CD4-positive, CD25-positive, alpha-beta regulatory T cell (primary cell): ENCODE data around the gene MTCH2. TPM values are rescaled to one million over a fixed set of nuclear protein-coding genes. Genes with fewer than 3 reads are reported as not detected.

ENCODE experiments used
- ATAC-seq, 2 donors: fragments of 150-1000 bp; cut with Tn5 transposase; one replicate each; pipeline ENCODE4 v1.10.0; 2021; ENCODE audit warnings: low read depth in 2 of 2, moderate number of reproducible peaks in 2 of 2, moderate library complexity in 1 of 2
- DNase-seq, 3 donors: peaks; one replicate each; pipeline versions ENCODE4 v3.0.0 to v3.0.0-alpha.2; 2012 to 2022; ENCODE audit warnings: mixed read lengths in 1 of 3
- H3K27ac ChIP-seq: one replicate; pipeline ENCODE4 v1.7.0; 2013; ENCODE audit warnings: mild to moderate bottlenecking, low read length; ENCODE audit not compliant: insufficient read depth, poor library complexity, severe bottlenecking
- H3K27me3 ChIP-seq: one replicate; pipeline ENCODE4 v1.7.0; 2013; ENCODE audit warnings: low read length; ENCODE audit not compliant: control insufficient read depth, insufficient read depth
- H3K36me3 ChIP-seq: one replicate; pipeline ENCODE4 v1.7.0; 2013; ENCODE audit warnings: mild to moderate bottlenecking, low read length, moderate library complexity; ENCODE audit not compliant: control insufficient read depth, insufficient read depth
- H3K4me1 ChIP-seq: 2 replicates; pipeline ENCODE4 v1.7.0; 2013; ENCODE audit warnings: mild to moderate bottlenecking, low read length; ENCODE audit not compliant: insufficient read depth, control insufficient read depth, poor library complexity, severe bottlenecking
- H3K4me3 ChIP-seq: one replicate; pipeline ENCODE4 v1.7.0; 2013; ENCODE audit warnings: low read depth, mild to moderate bottlenecking, low read length, moderate library complexity
- H3K9me3 ChIP-seq, 2 experiments: 1 replicate in 1 of 2; 2 replicates in 1 of 2; pipeline ENCODE4 v1.7.0; 2013; ENCODE audit warnings: low read length in 2 of 2, mild to moderate bottlenecking in 1 of 2, moderate library complexity in 1 of 2; ENCODE audit not compliant: control insufficient read depth in 2 of 2
- H3K27ac Mint-ChIP-seq, 3 donors: one replicate each; pipeline ENCODE4 v1.8.0; 2020 to 2022; ENCODE audit warnings: mild to moderate bottlenecking in 3 of 3, mixed read lengths in 3 of 3, moderate library complexity in 2 of 3
- H3K27me3 Mint-ChIP-seq: one replicate; pipeline ENCODE4 v1.8.0; 2022; ENCODE audit warnings: mild to moderate bottlenecking, mixed read lengths
- H3K36me3 Mint-ChIP-seq: one replicate; pipeline ENCODE4 v1.8.0; 2020; ENCODE audit warnings: mixed read lengths
- H3K4me1 Mint-ChIP-seq, 4 donors: one replicate each; pipeline ENCODE4 v1.8.0; 2020 to 2022; ENCODE audit warnings: mixed read lengths in 4 of 4, mild to moderate bottlenecking in 1 of 4
- H3K4me3 Mint-ChIP-seq, 4 donors: one replicate each; pipeline ENCODE4 v1.8.0; 2020 to 2022; ENCODE audit warnings: mild to moderate bottlenecking in 4 of 4, mixed read lengths in 4 of 4, moderate library complexity in 3 of 4
- H3K9me3 Mint-ChIP-seq, 7 donors: one replicate each; pipeline ENCODE4 v1.8.0; 2020 to 2022; ENCODE audit warnings: mixed read lengths in 7 of 7, mild to moderate bottlenecking in 3 of 7, moderate library complexity in 2 of 7
- polyA plus RNA-seq, 4 donors: library from polyadenylated mRNA; unstranded; fragments of 300-500 nt; fragmentation: Illumina TruSeq; gene quantifications; one replicate each; pipeline ENCODE4 v1.2.3, GENCODE V29; 2021
- total RNA-seq: library from RNA; stranded (reverse); gene quantifications from one replicate; pipeline ENCODE4 v1.2.3, GENCODE V29; 2022

MTCH2 gene
- total and polyA plus RNA-seq, 5 donors from 2014 or later: 21.5 to 95.9 (median 60.8) TPM

- peaks cover 23% of the 10 kb centered on the region for H3K27me3 Mint-ChIP-seq
- Histone ChIP-seq H3K27ac (no peak overlapping the region), H3K9me3 (no peaks in the 10 kb centered on the region), H3K4me1 (peaks cover 8% of the 10 kb centered on the region), H3K36me3 (peaks cover 4% of the 10 kb centered on the region), H3K27me3 (peaks cover 15% of the 10 kb centered on the region), H3K4me3 (no peak overlapping the region)
- H3K36me3 Mint-ChIP-seq: peaks cover 2% of the 10 kb centered on the region
- no peaks in the 10 kb centered on the region for H3K9me3 Mint-ChIP-seq
- DNase-seq: no peak
- H3K4me1 Mint-ChIP-seq: peaks cover 0 to 7% (median 0%) of the 10 kb centered on the region in 4 donors
- H3K27ac Mint-ChIP-seq: no peak overlapping the region
- no peak overlapping the region for H3K4me3 Mint-ChIP-seq
- no peak for ATAC-seq
Observed at GRCh38 chr11:47589584-47589976, 52.8 kb downstream of the MTCH2 start.

DNA sequence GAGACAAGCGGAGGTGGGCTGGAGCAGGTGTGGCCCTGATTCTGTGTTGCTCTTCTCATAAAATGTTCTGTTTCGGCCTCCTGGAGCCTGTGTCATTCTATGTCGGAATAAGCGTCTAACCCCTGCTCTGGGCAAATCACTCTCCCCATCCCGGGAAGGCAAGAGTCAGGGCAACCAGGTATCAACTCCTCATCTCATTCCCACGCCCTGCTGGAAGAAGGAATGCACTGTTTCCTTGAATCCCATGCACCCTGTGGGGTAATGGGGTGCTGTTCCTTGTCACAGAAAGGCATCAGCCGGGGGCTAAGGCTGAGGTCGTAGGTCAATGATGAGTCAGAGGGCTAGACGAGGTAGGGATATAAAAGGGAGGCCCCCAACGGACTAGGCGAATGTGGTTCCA lies 53.2 kb downstream of the MTCH2 start:
- no peak overlapping the region for H3K4me3 Mint-ChIP-seq
- peaks cover 0 to 4% (median 0%) of the 10 kb centered on the region in 4 donors for H3K4me1 Mint-ChIP-seq
- H3K9me3 Mint-ChIP-seq: no peaks in the 10 kb centered on the region
- Histone ChIP-seq H3K27ac (no peak overlapping the region), H3K36me3 (peaks cover 8% of the 10 kb centered on the region), H3K27me3 (peaks cover 12% of the 10 kb centered on the region), H3K4me3 (no peak overlapping the region), H3K9me3 (no peaks in the 10 kb centered on the region), H3K4me1 (peaks cover 8% of the 10 kb centered on the region)
- H3K36me3 Mint-ChIP-seq: peaks cover 4% of the 10 kb centered on the region
- DNase-seq: no peak
- H3K27me3 Mint-ChIP-seq: peaks cover 21% of the 10 kb centered on the region
- H3K27ac Mint-ChIP-seq: no peak overlapping the region
- no peak for ATAC-seq

GRCh38 chr11:47587723-47588326 lies 54.5 kb downstream of the MTCH2 start:
- Histone ChIP-seq H3K36me3 (peaks cover 21% of the 10 kb centered on the region), H3K27me3 (peaks cover 3% of the 10 kb centered on the region), H3K4me3 (no peak overlapping the region), H3K9me3 (no peaks in the 10 kb centered on the region), H3K27ac (no peak overlapping the region), H3K4me1 (no peaks in the 10 kb centered on the region)
- H3K27me3 Mint-ChIP-seq: peaks cover 10% of the 10 kb centered on the region
- no peak overlapping the region for H3K4me3 Mint-ChIP-seq
- no peak overlapping the region for H3K27ac Mint-ChIP-seq
- DNase-seq (no peak), ATAC-seq (peak in 1 of 2 donors; percentile 20)
- H3K9me3 Mint-ChIP-seq: no peaks in the 10 kb centered on the region
- peaks cover 0 to 4% (median 1%) of the 10 kb centered on the region in 4 donors for H3K4me1 Mint-ChIP-seq
- peaks cover 15% of the 10 kb centered on the region for H3K36me3 Mint-ChIP-seq

DNA sequence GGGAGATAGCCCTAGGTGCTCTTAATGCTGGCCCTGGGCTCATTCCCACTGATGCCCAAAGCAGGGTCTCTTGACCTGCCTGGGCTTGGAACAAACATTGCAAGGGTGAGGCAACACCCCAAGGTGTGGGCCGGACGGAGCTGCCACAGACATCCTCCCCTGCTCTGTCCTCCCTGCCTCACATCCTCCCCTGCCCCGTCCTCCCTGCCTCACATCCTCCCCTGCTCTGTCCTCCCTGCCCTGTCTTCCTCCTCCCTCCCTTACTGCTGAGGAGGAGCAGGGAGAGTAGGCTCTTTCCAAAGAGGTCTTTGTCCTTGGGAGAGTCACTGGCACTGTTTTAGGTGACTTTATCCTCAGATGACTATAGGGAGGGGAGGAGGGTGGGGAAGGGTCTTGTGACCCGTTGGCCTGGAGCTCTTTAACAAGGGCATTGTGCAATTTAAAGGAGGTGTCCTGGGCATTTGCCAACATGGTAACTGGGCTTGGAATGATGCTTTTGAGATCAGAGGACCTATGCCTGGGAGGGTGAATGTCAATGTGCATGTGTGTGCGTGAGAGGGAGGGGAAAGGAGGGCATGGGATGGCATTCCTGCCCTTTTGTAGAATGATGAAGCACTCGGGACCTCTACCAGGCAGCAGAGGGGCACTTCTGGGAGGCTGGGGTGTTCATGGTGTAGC lies 55.2 kb downstream of the MTCH2 start:
- peak overlapping the region in 1 of 3 donors; percentile 5 for H3K27ac Mint-ChIP-seq

GRCh38 chr11:47586098-47586855 lies 56.1 kb downstream of the MTCH2 start, which contains the start of gene FAM180B:
FAM180B (plus strand) TSS chr11:47586678; CDS start chr11:47586769, 91 bp downstream.
- H3K27ac Mint-ChIP-seq: peak within 1 kb of the TSS in 1 of 3 donors; percentile 5
- no peak within 1 kb of the TSS for H3K27ac ChIP-seq
- H3K9me3 ChIP-seq: no peaks in the 10 kb centered on the region
- no peaks in the 10 kb centered on the region for H3K27me3 ChIP-seq
- no peak for ATAC-seq
- H3K4me1 ChIP-seq: no peaks in the 10 kb centered on the region
- peaks cover 0 to 11% (median 6%) of the 10 kb centered on the region in 4 donors for H3K4me1 Mint-ChIP-seq
- peaks cover 4% of the 10 kb centered on the region for H3K27me3 Mint-ChIP-seq
- H3K9me3 Mint-ChIP-seq: no peaks in the 10 kb centered on the region
- H3K36me3 Mint-ChIP-seq: peaks cover 24% of the 10 kb centered on the region
- no peak for DNase-seq
- no peak within 1 kb of the TSS for H3K4me3 ChIP-seq
- peaks cover 36% of the 10 kb centered on the region for H3K36me3 ChIP-seq
- H3K4me3 Mint-ChIP-seq: no peak within 1 kb of the TSS

More for the DNA sequence above, 55.2 kb downstream of the MTCH2 start:
- Histone ChIP-seq H3K9me3 (no peaks in the 10 kb centered on the region), H3K27ac (no peak overlapping the region), H3K4me1 (no peaks in the 10 kb centered on the region), H3K4me3 (no peak overlapping the region), H3K36me3 (peaks cover 27% of the 10 kb centered on the region), H3K27me3 (no peaks in the 10 kb centered on the region)
- ATAC-seq: peak in 1 of 2 donors; percentile 25
- no peak overlapping the region for H3K4me3 Mint-ChIP-seq
- H3K27me3 Mint-ChIP-seq: peaks cover 4% of the 10 kb centered on the region
- no peaks in the 10 kb centered on the region for H3K9me3 Mint-ChIP-seq
- DNase-seq: no peak
- H3K36me3 Mint-ChIP-seq: peaks cover 20% of the 10 kb centered on the region
- H3K4me1 Mint-ChIP-seq: peaks cover 0 to 7% (median 3%) of the 10 kb centered on the region in 4 donors

DNA sequence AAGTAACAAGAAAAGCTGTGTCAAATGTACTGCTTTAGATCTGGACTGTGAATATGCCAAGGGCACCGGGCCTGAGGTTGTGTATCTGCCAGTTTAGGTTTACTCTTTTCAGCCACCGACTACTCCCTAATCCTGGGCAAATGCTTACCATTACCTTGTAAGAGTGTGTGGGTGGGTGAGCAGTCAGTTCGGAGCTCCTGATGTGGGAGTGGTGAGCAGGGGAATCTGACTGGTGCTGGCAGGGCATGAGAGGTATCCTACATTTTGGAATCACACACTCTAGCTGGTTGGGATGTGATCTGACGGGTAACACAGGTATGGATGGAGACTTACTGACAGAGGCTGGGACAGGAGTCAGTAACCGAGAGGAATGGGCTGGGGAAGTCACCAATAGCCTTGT lies 58.5 kb downstream of the MTCH2 start:
- Mint-ChIP-seq H3K27ac (no peak overlapping the region), H3K27me3 (no peaks in the 10 kb centered on the region), H3K4me1 (peaks cover 8 to 31% (median 15%) of the 10 kb centered on the region in 4 donors), H3K4me3 (peak overlapping the region in 1 of 4 donors; percentile 1), H3K9me3 (no peaks in the 10 kb centered on the region), H3K36me3 (peaks cover 28% of the 10 kb centered on the region)
- H3K4me1 ChIP-seq: peaks cover 18% of the 10 kb centered on the region
- H3K9me3 ChIP-seq: no peaks in the 10 kb centered on the region
- no peaks in the 10 kb centered on the region for H3K27me3 ChIP-seq
- H3K27ac ChIP-seq: no peak overlapping the region
- no peak for ATAC-seq
- DNase-seq: no peak
- H3K36me3 ChIP-seq: peaks cover 37% of the 10 kb centered on the region
- H3K4me3 ChIP-seq: no peak overlapping the region

GRCh38 chr11:47578524-47579494 lies 63.5 kb downstream of the MTCH2 start, which contains the start of the genes KBTBD4 and NDUFS3:
KBTBD4 (minus strand) TSS chr11:47578970; CDS start chr11:47578951, 19 bp downstream.
NDUFS3 (plus strand) TSS chr11:47579074; CDS start chr11:47579092, 18 bp downstream.
- Histone ChIP-seq H3K27me3 (no peaks in the 10 kb centered on the region), H3K4me3 (peak within 1 kb of the TSS; percentile 91), H3K9me3 (no peaks in the 10 kb centered on the region), H3K4me1 (peaks cover 40% of the 10 kb centered on the region), H3K36me3 (peaks cover 39% of the 10 kb centered on the region), H3K27ac (peak within 1 kb of the TSS; percentile 84)
- H3K27ac Mint-ChIP-seq: peak within 1 kb of the TSS; percentile 100
- DNase-seq (peak; percentile 84 to 94 (median 89)), ATAC-seq (peak; percentile 95 to 96)
- H3K27me3 Mint-ChIP-seq: no peaks in the 10 kb centered on the region
- H3K9me3 Mint-ChIP-seq: no peaks in the 10 kb centered on the region
- H3K4me3 Mint-ChIP-seq: peak within 1 kb of the TSS; percentile 97 to 100 (median 98)
- H3K36me3 Mint-ChIP-seq: peaks cover 25% of the 10 kb centered on the region
- peaks cover 16 to 68% (median 21%) of the 10 kb centered on the region in 4 donors for H3K4me1 Mint-ChIP-seq
